Measurements from ENCODE around the gene CMTM7.

- TF ChIP-seq CTCF (IDR thresholded peaks at IDR 0.05) (no peak), POLR2A (IDR thresholded peaks at IDR 0.05) (no peak)
Observed at GRCh38 chr3:32360493-32360827, 31.2 kb upstream of the CMTM7 start.

All from adrenal gland (tissue), 5 donors.